Measurements from ENCODE around the gene HYAL3. TPM values are rescaled to one million over a fixed set of nuclear protein-coding genes. Genes with fewer than 3 reads are reported as not detected.

HYAL3 gene
- total RNA-seq, 1 experiment from 2014 or later, result 10.3 TPM

- Histone ChIP-seq H3K4me2 (ENCODE audit: low read length) (peak overlapping the region; percentile 80), H3K9ac (ENCODE audit: low read length) (peak overlapping the region; percentile 62), H3K9me2 (ENCODE audit: insufficient read depth) (no peaks in the 10 kb centered on the region), H4K20me1 (ENCODE audit: insufficient read depth) (no peaks in the 10 kb centered on the region), H3K36me3 (ENCODE audit: control insufficient read depth in 1 of 2, insufficient read depth in 2 of 2, low read length in 2 of 2) (no peaks in the 10 kb centered on the region), H3K79me2 (ENCODE audit: insufficient read depth, low read length) (no peaks in the 10 kb centered on the region), H3K27ac (ENCODE audit: low read depth, low read length) (peak overlapping the region; percentile 88; the same call in 1 of the 2 replicates), H2AFZ (ENCODE audit: low read depth, low read length, poor library complexity, severe bottlenecking) (no peak overlapping the region), H3K27me3 (ENCODE audit: insufficient read depth, low read length) (no peaks in the 10 kb centered on the region), H3K9me3 (ENCODE audit: control insufficient read depth in 1 of 2, insufficient read depth in 1 of 2, low read depth in 1 of 2, low read length in 2 of 2) (no peaks in the 10 kb centered on the region), H3K4me3 (replicated peaks in 1 of 2; ENCODE audit: low read depth in 1 of 2, low read length in 2 of 2) (peak overlapping the region; percentile 56 to 60), H3K4me1 (ENCODE audit: control insufficient read depth in 1 of 2, insufficient read depth in 2 of 2, low read length in 2 of 2) (peaks cover 81 to 95% of the 10 kb centered on the region in 2 experiments)
- ChIA-PET CTCF (interaction anchor here (1.0 to 1.6 kb wide), 4 partner anchors 21 to 73 kb away, joined by 3 to 6 read pairs (median 5); partner anchors contain the start of gene GNAI2), RAD21 (ENCODE audit: low non-redundant PET in 1 of 2, low total read pairs in 2 of 2, uncharacterized antibody in 2 of 2, unreplicated experiment in 2 of 2) (no interaction called here), POLR2A (interaction anchor here (1.1 to 1.4 kb wide), 2 partner anchors 21 to 32 kb away, joined by 3 to 5 read pairs; partner anchors contain the start of gene GNAI2)
- BruUV-seq (replicated peaks), result no TSS peak
- TF ChIP-seq CEBPB (IDR thresholded peaks at IDR 0.05; ENCODE audit: low read depth), result no peak
- TF ChIP-seq POLR2AphosphoS5 (IDR thresholded peaks at IDR 0.05; ENCODE audit: low read depth, low read length), result peak; percentile 77
- peak; percentile 20 for TF ChIP-seq TCF7L2 (IDR thresholded peaks at IDR 0.05; ENCODE audit: borderline replicate concordance, extremely low read depth, insufficient read depth, insufficient read length)
- ATAC-seq (no peak), DNase-seq (ENCODE audit: low read depth, low spot score) (no peak)
- intact Hi-C loops (cut with micrococcal nuclease), result no loop called here
Observed at GRCh38 chr3:50267280-50267913, 31.8 kb downstream of the HYAL3 start.

GRCh38 chr3:50266836-50267235 is 32.4 kb downstream of the HYAL3 start:
- RAD21 ChIA-PET (ENCODE audit: low non-redundant PET in 1 of 2, low total read pairs in 2 of 2, uncharacterized antibody in 2 of 2, unreplicated experiment in 2 of 2), result no interaction called here
- Histone ChIP-seq H3K4me2 (ENCODE audit: low read length) (peak overlapping the region; percentile 80), H3K4me3 (replicated peaks in 1 of 2; ENCODE audit: low read depth in 1 of 2, low read length in 2 of 2) (peak overlapping the region; percentile 56 to 60), H3K9ac (ENCODE audit: low read length) (peak overlapping the region; percentile 62), H3K4me1 (ENCODE audit: control insufficient read depth in 1 of 2, insufficient read depth in 2 of 2, low read length in 2 of 2) (peaks cover 81 to 96% of the 10 kb centered on the region in 2 experiments), H3K9me3 (ENCODE audit: control insufficient read depth in 1 of 2, insufficient read depth in 1 of 2, low read depth in 1 of 2, low read length in 2 of 2) (no peaks in the 10 kb centered on the region), H3K36me3 (ENCODE audit: control insufficient read depth in 1 of 2, insufficient read depth in 2 of 2, low read length in 2 of 2) (no peaks in the 10 kb centered on the region), H3K79me2 (ENCODE audit: insufficient read depth, low read length) (no peaks in the 10 kb centered on the region), H3K9me2 (ENCODE audit: insufficient read depth) (no peaks in the 10 kb centered on the region), H4K20me1 (ENCODE audit: insufficient read depth) (no peaks in the 10 kb centered on the region), H2AFZ (ENCODE audit: low read depth, low read length, poor library complexity, severe bottlenecking) (no peak overlapping the region), H3K27me3 (ENCODE audit: insufficient read depth, low read length) (no peaks in the 10 kb centered on the region), H3K27ac (ENCODE audit: low read depth, low read length) (peak overlapping the region; percentile 88; the same call in 1 of the 2 replicates)
- ATAC-seq (no peak), DNase-seq (ENCODE audit: low read depth, low spot score) (no peak)
- CTCF ChIA-PET, result interaction anchor here (1.0 to 1.6 kb wide), 4 partner anchors 20 to 72 kb away, joined by 3 to 6 read pairs (median 5); partner anchors contain the start of gene GNAI2
- intact Hi-C loops (cut with micrococcal nuclease), result no loop called here
- POLR2A ChIA-PET, result interaction anchor here (1.4 kb wide), 1 partner anchor 20 kb away, joined by 3 read pairs; no protein-coding TSS in a partner anchor
- TSS peak; percentile 81 for BruUV-seq (replicated peaks)
- no peak for TF ChIP-seq ZBTB33 (IDR thresholded peaks at IDR 0.05; ENCODE audit: extremely low read depth, insufficient replicate concordance, low read length)
- no peak for TF ChIP-seq EZH2 (IDR thresholded peaks at IDR 0.05)
- no peak for TF ChIP-seq ZFX (IDR thresholded peaks at IDR 0.05)
- no peak for TF ChIP-seq SRF (IDR thresholded peaks at IDR 0.05; ENCODE audit: low read depth)
- TF ChIP-seq TCF7L2 (IDR thresholded peaks at IDR 0.05; ENCODE audit: borderline replicate concordance, extremely low read depth, insufficient read depth, insufficient read length), result no peak
- no peak for TF ChIP-seq MAX (IDR thresholded peaks at IDR 0.05)
- TF ChIP-seq SIN3A (IDR thresholded peaks at IDR 0.05; ENCODE audit: low read depth), result no peak
- TF ChIP-seq EGR1 (IDR thresholded peaks at IDR 0.05; ENCODE audit: low read depth), result no peak
- no peak for TF ChIP-seq FOSL1 (IDR thresholded peaks at IDR 0.05; ENCODE audit: low read depth)
- TF ChIP-seq ZNF274 (IDR thresholded peaks at IDR 0.05; ENCODE audit: low read depth, low read length), result no peak
- TF ChIP-seq CBX3 (IDR thresholded peaks at IDR 0.05; ENCODE audit: low read depth), result no peak
- TF ChIP-seq EZH2phosphoT487 (IDR thresholded peaks at IDR 0.05; ENCODE audit: borderline replicate concordance), result no peak
- TF ChIP-seq YY1 (IDR thresholded peaks at IDR 0.05; ENCODE audit: extremely low read depth, insufficient replicate concordance, low read depth, low read length), result no peak
- no peak for TF ChIP-seq JUND (IDR thresholded peaks at IDR 0.05)
- TF ChIP-seq RAD21 (IDR thresholded peaks at IDR 0.05; ENCODE audit: low read depth), result no peak
- TF ChIP-seq ELF1 (IDR thresholded peaks at IDR 0.05; ENCODE audit: borderline replicate concordance, low read depth), result no peak
- TF ChIP-seq ATF3 (IDR thresholded peaks at IDR 0.05), result no peak

Measured in HCT116 (cell line).